ENCODE data around the gene ZNF587B.
"Not testable (repeated sequence)": the region's sequence is repeated elsewhere in the genome, so short reads cannot be mapped to it uniquely, and the experiment has no call there.

The ZNF587B gene

GRCh38 chr19:57888560-57889231 lies 58.6 kb downstream of the ZNF587B start, which contains the start of gene ZNF814:
Gene ZNF814, minus strand, starts transcription at chr19:57889037. Its CDS starts 235 bp downstream, at chr19:57888802.
- in situ Hi-C loops (cut with MboI; ENCODE audit: low sequenced_read_pairs, unreplicated experiment) = no loop called here
- no peak for TF ChIP-seq CTCF (IDR thresholded peaks at IDR 0.05; ENCODE audit: borderline replicate concordance, control extremely low read depth, extremely low read depth, insufficient read depth, missing control alignments)
- peak; percentile 80 for DNase-seq (ENCODE audit: low spot score)

GRCh38 chr19:57890706-57891105 lies 60.6 kb downstream of the ZNF587B start:
- DNase-seq (ENCODE audit: low spot score); in situ Hi-C loops (cut with MboI; ENCODE audit: low sequenced_read_pairs, unreplicated experiment): not testable (repeated sequence)

Data from GM13976 (cell line).